Body of pancreas (tissue), 4 donors: ENCODE results near the gene E2F1. TPM values are rescaled to one million over a fixed set of nuclear protein-coding genes. Genes with fewer than 3 reads are reported as not detected.
A peak's percentile ranks its signal among the peaks of the same experiment; 100 is the strongest.
"Not testable (repeated sequence)": the region's sequence is repeated elsewhere in the genome, so short reads cannot be mapped to it uniquely, and the experiment has no call there.

Source experiments
- ATAC-seq: fragments of 150-250 bp; one replicate; pipeline ENCODE4 v1.9.1; 2016
- DNase-seq, 4 donors: peaks; one replicate each; pipeline ENCODE4 v3.0.0-alpha.2; 2019
- H3K27ac ChIP-seq, 4 donors: fragments of 200-600 bp; sonication (generic); 1 replicate in 3 of 4; 2 replicates in 1 of 4; pipeline versions ENCODE4 v1.5.1 to v1.6.1; 2016 to 2019; ENCODE audit warnings: mild to moderate bottlenecking in 1 of 4, mixed read lengths in 1 of 4, moderate library complexity in 1 of 4
- H3K27me3 ChIP-seq, 2 donors: fragments of 200-600 bp; sonication (generic); one replicate each; pipeline ENCODE4 v1.6.0; 2016; ENCODE audit warnings: mild to moderate bottlenecking in 1 of 2
- H3K36me3 ChIP-seq, 2 donors: fragments of 200-600 bp; sonication (generic); replicated peaks in 1 of 2; 2 replicates each; pipeline ENCODE4 v1.5.1; 2016; ENCODE audit warnings: low read depth in 2 of 2; ENCODE audit not compliant: insufficient read depth in 1 of 2
- H3K4me1 ChIP-seq: fragments of 200-600 bp; sonication (generic); one replicate; pipeline ENCODE4 v1.6.0; 2016
- H3K4me3 ChIP-seq, 2 donors: fragments of 200-600 bp; sonication (generic); 1 replicate in 1 of 2; 2 replicates in 1 of 2; pipeline ENCODE4 v1.5.1; 2016 to 2019
- H3K9me3 ChIP-seq, 3 donors: fragments of 200-600 bp; sonication (generic); 1 replicate in 2 of 3; 2 replicates in 1 of 3; pipeline ENCODE4 v1.5.1; 2016
- CTCF ChIP-seq, 7 experiments: fragments of 450-650 bp in 4 of 7; fragments of 200-600 bp in 3 of 7; sonication (generic) in 3 of 7; IDR thresholded peaks; one replicate each; pipeline ENCODE4 v1.5.1; 2016 to 2019; ENCODE audit warnings: antibody characterized with exemption in 7 of 7
- POLR2A ChIP-seq, 3 donors: fragments of 450-650 bp; IDR thresholded peaks; one replicate each; pipeline ENCODE4 v1.6.1; 2016; ENCODE audit warnings: antibody characterized with exemption in 3 of 3, mild to moderate bottlenecking in 2 of 3
- WGBS, 2 donors: methylation state at CpG; one replicate each; pipeline ENCODE4 v1.1.5; 2017; 5-methylcytosine and 5-hydroxymethylcytosine counted together
- intact Hi-C: fragments of 100-400 bp; cut with DNase I; formaldehyde crosslinking; loops from one replicate; pipeline ENCODE4 v1.15.1; 2023
- total RNA-seq, 2 donors: library from RNA; depleted of rRNA; stranded (reverse); fragments of >200 nt; gene quantifications; one replicate each; pipeline ENCODE4 v1.1.0, GENCODE V29; 2016

E2F1 gene
- total RNA-seq, 2 donors from 2014 or later, result 0.66 TPM; not detected in 1

- Histone ChIP-seq H3K27ac (peak overlapping the region in 2 of 4 donors; percentile 68 to 73), H3K4me3 (no peak overlapping the region), H3K27me3 (no peaks in the 10 kb centered on the region), H3K9me3 (no peaks in the 10 kb centered on the region), H3K4me1 (peaks cover 27% of the 10 kb centered on the region), H3K36me3 (peaks cover 0 to 10% of the 10 kb centered on the region in 2 donors)
- WGBS, 2 donors, result 81 to 92% methylated on average over 9 to 14 of the region's 14 CpGs
- TF ChIP-seq CTCF (IDR thresholded peaks at IDR 0.05) (no peak), POLR2A (IDR thresholded peaks at IDR 0.05) (no peak)
- DNase-seq (peak in 1 of 4 donors; percentile 16), ATAC-seq (no peak)
- intact Hi-C loops, result no loop called here
Observed at GRCh38 chr20:33648396-33649004, 37.7 kb downstream of the E2F1 start.

GRCh38 chr20:33647603-33648395, 38.4 kb downstream of the E2F1 start:
- Histone ChIP-seq H3K4me3 (no peak overlapping the region), H3K36me3 (peaks cover 0 to 10% of the 10 kb centered on the region in 2 donors), H3K27me3 (no peaks in the 10 kb centered on the region), H3K4me1 (peaks cover 20% of the 10 kb centered on the region), H3K27ac (peak overlapping the region; percentile 46 to 73 (median 64)), H3K9me3 (no peaks in the 10 kb centered on the region)
- intact Hi-C loops, result no loop called here
- 36 to 52% methylated on average over 11 of the region's 11 CpGs for WGBS, 2 donors
- ATAC-seq, result peak; percentile 71
- peak in 2 of 4 donors; percentile 52 to 57 for DNase-seq
- TF ChIP-seq POLR2A (IDR thresholded peaks at IDR 0.05) (peak in 1 of 3 donors; percentile 13), CTCF (IDR thresholded peaks at IDR 0.05) (no peak)

GRCh38 chr20:33646959-33647602, 39.1 kb downstream of the E2F1 start:
- 50 to 52% methylated on average over 14 of the region's 14 CpGs for WGBS, 2 donors
- TF ChIP-seq CTCF (IDR thresholded peaks at IDR 0.05), result peak in 1 of 7 experiments; percentile 7
- H3K4me1 ChIP-seq, result peaks cover 19% of the 10 kb centered on the region
- H3K9me3 ChIP-seq, H3K4me3 ChIP-seq, H3K27me3 ChIP-seq, intact Hi-C loops, DNase-seq: not testable (repeated sequence)
- peak overlapping the region; percentile 46 to 73 (median 64) for H3K27ac ChIP-seq
- H3K36me3 ChIP-seq, result peaks cover 0 to 10% of the 10 kb centered on the region in 2 donors
- ATAC-seq, result peak; percentile 15

- intact Hi-C loops, result no loop called here
- TF ChIP-seq POLR2A (IDR thresholded peaks at IDR 0.05), result no peak
- no peak for TF ChIP-seq CTCF (IDR thresholded peaks at IDR 0.05)
- Histone ChIP-seq H3K27ac (no peak overlapping the region), H3K27me3 (no peaks in the 10 kb centered on the region), H3K9me3 (no peaks in the 10 kb centered on the region), H3K4me3 (no peak overlapping the region), H3K4me1 (peaks cover 19% of the 10 kb centered on the region), H3K36me3 (peaks cover 0 to 11% of the 10 kb centered on the region in 2 donors)
- DNase-seq, result no peak
- 84 to 91% methylated on average over 5 of the region's 5 CpGs for WGBS, 2 donors
- ATAC-seq, result no peak
Observed at GRCh38 chr20:33646191-33646590, 40.0 kb downstream of the E2F1 start.
